GM18505 (cell line): ENCODE results near the gene IP6K2.
"Not testable (repeated sequence)": the region's sequence is repeated elsewhere in the genome, so short reads cannot be mapped to it uniquely, and the experiment has no call there.

ENCODE experiments used
- ATAC-seq: cut with Tn5 transposase; IDR thresholded peaks from one replicate; pipeline ENCODE4 v1.9.1; 2021; ENCODE audit not compliant: unreplicated experiment
- POLR2A ChIP-seq: IDR thresholded peaks from 4 replicates; pipeline ENCODE4 v1.6.1; 2011; ENCODE audit warnings: borderline replicate concordance; ENCODE audit not compliant: insufficient read depth, insufficient read length; ENCODE audit errors: extremely low read depth

IP6K2 gene

GRCh38 chr3:48739955-48740823 is 23.2 kb upstream of the IP6K2 start:
- no peak for ATAC-seq
- TF ChIP-seq POLR2A, result no peak

GRCh38 chr3:48739617-48739954 is 22.6 kb upstream of the IP6K2 start:
- TF ChIP-seq POLR2A, result no peak
- no peak for ATAC-seq

- no peak for TF ChIP-seq POLR2A
- ATAC-seq, result no peak
These were observed 22.1 kb upstream of the IP6K2 start for GRCh38 chr3:48738926-48739616.

GRCh38 chr3:48738144-48738536 is 21.1 kb upstream of the IP6K2 start:
- no peak for TF ChIP-seq POLR2A
- ATAC-seq, result no peak

GRCh38 chr3:48735075-48735767 is 18.2 kb upstream of the IP6K2 start:
- not testable (repeated sequence) for ATAC-seq

GRCh38 chr3:48734541-48734940 is 17.5 kb upstream of the IP6K2 start:
- not testable (repeated sequence) for ATAC-seq

- not testable (repeated sequence) for ATAC-seq
These were observed 16.9 kb upstream of the IP6K2 start for GRCh38 chr3:48733752-48734518.

GRCh38 chr3:48727511-48727910 is 10.5 kb upstream of the IP6K2 start:
- no peak for TF ChIP-seq POLR2A
- no peak for ATAC-seq

GRCh38 chr3:48725185-48725855 is 8.3 kb upstream of the IP6K2 start:
- not testable (repeated sequence) for ATAC-seq

GRCh38 chr3:48723725-48724124 is 6.7 kb upstream of the IP6K2 start:
- no peak for TF ChIP-seq POLR2A
- ATAC-seq, result no peak

GRCh38 chr3:48723293-48723692 is 6.3 kb upstream of the IP6K2 start:
- not testable (repeated sequence) for ATAC-seq

- no peak for TF ChIP-seq POLR2A
- ATAC-seq, result no peak
These were observed 476 bp downstream of the IP6K2 start for GRCh38 chr3:48716508-48716981.

- no peak for ATAC-seq
- no peak for TF ChIP-seq POLR2A
These were observed 1.7 kb downstream of the IP6K2 start for GRCh38 chr3:48715174-48715800.
